Measurements from ENCODE around the gene NMNAT2.

DNA sequence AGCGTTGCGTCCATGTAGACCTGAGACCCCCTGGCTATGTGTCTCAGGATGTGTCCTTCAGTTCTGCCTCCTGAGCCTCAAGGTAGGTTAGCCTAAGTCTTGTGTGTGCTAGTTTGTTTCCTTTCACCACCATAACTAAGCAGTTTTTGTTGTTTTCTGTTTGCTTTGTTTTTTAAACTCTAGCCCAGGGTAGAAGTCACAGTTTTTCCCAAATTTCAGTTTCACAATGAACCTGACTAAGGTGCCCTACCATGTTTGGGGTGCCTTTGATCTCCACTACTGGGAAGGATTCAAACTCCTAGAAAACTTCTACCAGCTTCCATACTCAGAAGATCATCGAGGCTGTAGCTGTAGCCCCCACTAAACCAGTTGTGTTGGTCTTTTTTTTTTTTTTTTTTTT lies 39.3 kb upstream of the NMNAT2 start:
- TF ChIP-seq POLR2A (IDR thresholded peaks at IDR 0.05; ENCODE audit: control extremely low read depth in 1 of 2, low read depth in 2 of 2, low read length in 2 of 2) (no peak), POLR2AphosphoS5 (IDR thresholded peaks at IDR 0.05; ENCODE audit: low read depth, low read length) (no peak), SUZ12 (IDR thresholded peaks at IDR 0.05; ENCODE audit: low read length) (no peak), EP300 (IDR thresholded peaks at IDR 0.05; ENCODE audit: borderline replicate concordance in 1 of 2, low read depth in 2 of 2, low read length in 2 of 2) (no peak), EGR1 (IDR thresholded peaks at IDR 0.05; ENCODE audit: borderline replicate concordance, low read depth, low read length) (no peak), SIN3A (conservative IDR thresholded peaks at IDR 0.05 in 1 of 2, IDR thresholded peaks at IDR 0.05 in 1 of 2; ENCODE audit: low read depth in 1 of 2, low read length in 2 of 2) (no peak), MAFK (IDR thresholded peaks at IDR 0.05; ENCODE audit: low read depth, low read length) (no peak), CHD2 (IDR thresholded peaks at IDR 0.05; ENCODE audit: low read length) (no peak), SP1 (IDR thresholded peaks at IDR 0.05; ENCODE audit: low read depth, low read length) (no peak), TAF1 (IDR thresholded peaks at IDR 0.05; ENCODE audit: low read depth, low read length) (no peak), TCF12 (IDR thresholded peaks at IDR 0.05; ENCODE audit: low read depth, low read length) (no peak)
- TF ChIP-seq, protein P1, sequence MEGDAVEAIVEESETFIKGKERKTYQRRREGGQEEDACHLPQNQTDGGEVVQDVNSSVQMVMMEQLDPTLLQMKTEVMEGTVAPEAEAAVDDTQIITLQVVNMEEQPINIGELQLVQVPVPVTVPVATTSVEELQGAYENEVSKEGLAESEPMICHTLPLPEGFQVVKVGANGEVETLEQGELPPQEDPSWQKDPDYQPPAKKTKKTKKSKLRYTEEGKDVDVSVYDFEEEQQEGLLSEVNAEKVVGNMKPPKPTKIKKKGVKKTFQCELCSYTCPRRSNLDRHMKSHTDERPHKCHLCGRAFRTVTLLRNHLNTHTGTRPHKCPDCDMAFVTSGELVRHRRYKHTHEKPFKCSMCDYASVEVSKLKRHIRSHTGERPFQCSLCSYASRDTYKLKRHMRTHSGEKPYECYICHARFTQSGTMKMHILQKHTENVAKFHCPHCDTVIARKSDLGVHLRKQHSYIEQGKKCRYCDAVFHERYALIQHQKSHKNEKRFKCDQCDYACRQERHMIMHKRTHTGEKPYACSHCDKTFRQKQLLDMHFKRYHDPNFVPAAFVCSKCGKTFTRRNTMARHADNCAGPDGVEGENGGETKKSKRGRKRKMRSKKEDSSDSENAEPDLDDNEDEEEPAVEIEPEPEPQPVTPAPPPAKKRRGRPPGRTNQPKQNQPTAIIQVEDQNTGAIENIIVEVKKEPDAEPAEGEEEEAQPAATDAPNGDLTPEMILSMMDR (IDR thresholded peaks at IDR 0.05; ENCODE audit: control extremely low read depth in 1 of 3, insufficient read depth in 1 of 3, low read depth in 1 of 3, low read length in 3 of 3): no peak
- TF ChIP-seq, protein P2, sequence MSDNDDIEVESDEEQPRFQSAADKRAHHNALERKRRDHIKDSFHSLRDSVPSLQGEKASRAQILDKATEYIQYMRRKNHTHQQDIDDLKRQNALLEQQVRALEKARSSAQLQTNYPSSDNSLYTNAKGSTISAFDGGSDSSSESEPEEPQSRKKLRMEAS (IDR thresholded peaks at IDR 0.05): no peak
